Mammary epithelial cell (primary cell): ENCODE results near the gene GABRG3.

ENCODE experiments used
- CTCF ChIP-seq, 2 donors: IDR thresholded peaks in 1 of 2; conservative IDR thresholded peaks in 1 of 2; 2 replicates each; pipeline ENCODE4 v1.5.1; 2011 to 2012; ENCODE audit warnings: inconsistent platforms in 2 of 2, low read length in 2 of 2, mild to moderate bottlenecking in 2 of 2, control low read depth in 1 of 2, low read depth in 1 of 2; ENCODE audit not compliant: insufficient read depth in 1 of 2; ENCODE audit errors: extremely low read depth in 1 of 2
- EZH2 ChIP-seq: IDR thresholded peaks from 2 replicates; pipeline ENCODE4 v1.6.1; 2012; ENCODE audit warnings: low read length, inconsistent platforms, borderline replicate concordance

GRCh38 chr15:27081676-27082418, 110.9 kb downstream of the GABRG3 start:
- TF ChIP-seq CTCF (conservative IDR thresholded peaks at IDR 0.05 in 1 of 2, IDR thresholded peaks at IDR 0.05 in 1 of 2; ENCODE audit: extremely low read depth in 1 of 2, insufficient read depth in 1 of 2, low read depth in 1 of 2, low read length in 2 of 2) (no peak), EZH2 (no peak)
